GM23338 (cell line): ENCODE measurements around the gene NPC1. TPM values are rescaled to one million over a fixed set of nuclear protein-coding genes. Genes with fewer than 3 reads are reported as not detected.
A peak's percentile ranks its signal among the peaks of the same experiment; 100 is the strongest.

Source experiments
- ATAC-seq: fragments of 200-7000 bp; cut with Tn5 transposase; 3 replicates; pipeline ENCODE4 v1.9.1; 2020
- DNase-seq: peaks from one replicate; pipeline ENCODE4 v3.0.0-alpha.2; 2015; ENCODE audit warnings: low spot score
- H2AFZ ChIP-seq: fragments of 200-600 bp; sonication (generic); 2 replicates; pipeline ENCODE4 v1.8.0; 2016; ENCODE audit warnings: antibody characterized with exemption, mild to moderate bottlenecking, moderate library complexity
- H3F3A ChIP-seq: fragments of 200-600 bp; sonication (generic); replicated peaks from 2 replicates; pipeline ENCODE4 v1.8.0; 2017; ENCODE audit warnings: antibody characterized with exemption, mixed run types, low read depth
- H3K27ac ChIP-seq: fragments of 200-600 bp; sonication (generic); 2 replicates; pipeline ENCODE4 v1.6.1; 2016; ENCODE audit warnings: low read depth
- H3K27me3 ChIP-seq: fragments of 200-600 bp; sonication (generic); 2 replicates; pipeline ENCODE4 v1.8.0; 2016; ENCODE audit warnings: mild to moderate bottlenecking, mixed run types, moderate library complexity; ENCODE audit not compliant: insufficient read depth
- H3K36me3 ChIP-seq: fragments of 200-600 bp; sonication (generic); 2 replicates; pipeline ENCODE4 v1.8.0; 2016; ENCODE audit warnings: mild to moderate bottlenecking; ENCODE audit not compliant: insufficient read depth
- H3K4me1 ChIP-seq: fragments of 200-600 bp; sonication (generic); 2 replicates; pipeline ENCODE4 v1.8.0; 2016; ENCODE audit warnings: mild to moderate bottlenecking, moderate library complexity; ENCODE audit not compliant: insufficient read depth
- H3K4me2 ChIP-seq: fragments of 200-600 bp; sonication (generic); 2 replicates; pipeline ENCODE4 v1.7.1; 2017; ENCODE audit warnings: mixed run types
- H3K4me3 ChIP-seq: fragments of 200-600 bp; sonication (generic); 2 replicates; pipeline ENCODE4 v1.6.1; 2016; ENCODE audit warnings: mixed run types
- H3K79me2 ChIP-seq: fragments of 200-600 bp; sonication (generic); replicated peaks from 2 replicates; pipeline ENCODE4 v1.8.0; 2017; ENCODE audit warnings: mild to moderate bottlenecking; ENCODE audit not compliant: insufficient read depth
- H3K9me2 ChIP-seq: fragments of 200-600 bp; sonication (generic); 2 replicates; pipeline ENCODE4 v1.8.0; 2017; ENCODE audit not compliant: insufficient read depth
- H4K20me1 ChIP-seq: fragments of 200-600 bp; sonication (generic); replicated peaks from 2 replicates; pipeline ENCODE4 v1.8.0; 2017; ENCODE audit warnings: mild to moderate bottlenecking; ENCODE audit not compliant: insufficient read depth
- H3K27ac Mint-ChIP-seq: 2 replicates; pipeline ENCODE4 v1.8.0; 2020; ENCODE audit warnings: inconsistent platforms, mild to moderate bottlenecking, moderate library complexity, mixed read lengths
- H3K27me3 Mint-ChIP-seq: 3 replicates; pipeline ENCODE4 v1.8.0; 2022; ENCODE audit warnings: low read depth, mild to moderate bottlenecking, moderate library complexity, mixed read lengths, inconsistent platforms; ENCODE audit not compliant: insufficient read depth, poor library complexity
- H3K36me3 Mint-ChIP-seq: 3 replicates; pipeline ENCODE4 v1.8.0; 2021; ENCODE audit warnings: low read depth, mild to moderate bottlenecking, inconsistent platforms, moderate library complexity, mixed read lengths
- H3K4me1 Mint-ChIP-seq: 3 replicates; pipeline ENCODE4 v1.8.0; 2020; ENCODE audit warnings: mild to moderate bottlenecking, inconsistent platforms, mixed read lengths
- H3K4me3 Mint-ChIP-seq: 3 replicates; pipeline ENCODE4 v1.8.0; 2021; ENCODE audit warnings: moderate library complexity, mild to moderate bottlenecking, inconsistent platforms, mixed read lengths
- H3K9me3 Mint-ChIP-seq: 3 replicates; pipeline ENCODE4 v1.8.0; 2020; ENCODE audit warnings: moderate library complexity, mild to moderate bottlenecking, inconsistent platforms, mixed read lengths
- CTCF ChIP-seq, 2 experiments: fragments of 200-600 bp in 1 of 2; sonication (generic) in 1 of 2; conservative IDR thresholded peaks; 2 replicates each; pipeline versions ENCODE4 v1.5.1 to v1.6.1; 2016 to 2017; ENCODE audit warnings: antibody characterized with exemption in 2 of 2, low read depth in 2 of 2, mild to moderate bottlenecking in 2 of 2, moderate library complexity in 1 of 2
- ETS1 ChIP-seq: IDR thresholded peaks from 2 replicates; pipeline ENCODE4 v1.6.1; 2016; ENCODE audit warnings: antibody characterized with exemption
- EZH2 ChIP-seq: fragments of 200-600 bp; sonication (generic); IDR thresholded peaks from one replicate; pipeline ENCODE4 v1.8.0; 2017; ENCODE audit warnings: antibody characterized with exemption, mild to moderate bottlenecking, low read depth; ENCODE audit not compliant: unreplicated experiment
- EZH2phosphoT487 ChIP-seq: fragments of 200-600 bp; sonication (generic); IDR thresholded peaks from one replicate; pipeline ENCODE4 v1.8.1; 2018; ENCODE audit warnings: antibody characterized with exemption; ENCODE audit not compliant: unreplicated experiment
- POLR2AphosphoS5 ChIP-seq: IDR thresholded peaks from 2 replicates; pipeline ENCODE4 v1.6.1; 2016; ENCODE audit warnings: antibody characterized with exemption, low read depth
- REST ChIP-seq: IDR thresholded peaks from one replicate; pipeline ENCODE4 v1.6.1; 2018; ENCODE audit warnings: antibody characterized with exemption; ENCODE audit not compliant: unreplicated experiment
- STAT1 ChIP-seq: IDR thresholded peaks from one replicate; pipeline ENCODE4 v1.6.1; 2016; ENCODE audit warnings: antibody characterized with exemption; ENCODE audit not compliant: unreplicated experiment
- ZNF114 ChIP-seq: fragments of 250-450 bp; sonication (Bioruptor Pico); IDR thresholded peaks from 2 replicates; pipeline ENCODE4 v1.5.0; 2020; ENCODE audit warnings: mild to moderate bottlenecking, moderate library complexity
- polyA plus RNA-seq: library from polyadenylated mRNA; unstranded; fragments of >200 nt; fragmentation: Nextera tagmentation; extraction: Ambion mirVana; gene quantifications from 2 replicates; pipeline ENCODE4 v1.2.1, GENCODE V29; 2016
- total RNA-seq: library from RNA; depleted of rRNA; stranded (reverse); fragments of >200 nt; shearing (Covaris generic); gene quantifications from 2 replicates; pipeline ENCODE4 v1.2.3, GENCODE V29; 2014

NPC1 gene
- total and polyA plus RNA-seq, 2 experiments from 2014 or later: 18.4 to 45.1 TPM

GRCh38 chr18:23585007-23585871 is 1.1 kb downstream of the NPC1 start (continued):
- TF ChIP-seq CTCF (conservative IDR thresholded peaks at IDR 0.05; ENCODE audit: low read depth in 2 of 2) (no peak), POLR2AphosphoS5 (no peak), ETS1 (no peak), EZH2phosphoT487 (no peak), REST (no peak)

GRCh38 chr18:23584019-23584983 is 2.0 kb downstream of the NPC1 start:
- no peaks in the 10 kb centered on the region; the same call in 2 of the 3 replicates for H3K9me3 Mint-ChIP-seq
- Histone ChIP-seq H3K4me2 (peak overlapping the region; percentile 99), H3K36me3 (no peaks in the 10 kb centered on the region), H2AFZ (no peak overlapping the region), H3K27me3 (no peaks in the 10 kb centered on the region; the same call in 1 of the 2 replicates), H3K4me1 (peaks cover 31% of the 10 kb centered on the region; the same call in 1 of the 2 replicates), H3F3A (peaks cover 7% of the 10 kb centered on the region; the same call in 1 of the 2 replicates), H4K20me1 (peaks cover 23% of the 10 kb centered on the region), H3K9me2 (no peaks in the 10 kb centered on the region), H3K79me2 (peaks cover 67% of the 10 kb centered on the region), H3K27ac (no peak overlapping the region), H3K4me3 (peak overlapping the region; percentile 5; the same call in 1 of the 2 replicates)
- peaks cover 9% of the 10 kb centered on the region for H3K27me3 Mint-ChIP-seq
- H3K36me3 Mint-ChIP-seq: no peaks in the 10 kb centered on the region
- H3K4me1 Mint-ChIP-seq: peaks cover 21% of the 10 kb centered on the region
- TF ChIP-seq ETS1 (no peak), REST (no peak), CTCF (conservative IDR thresholded peaks at IDR 0.05; ENCODE audit: low read depth in 2 of 2) (no peak), EZH2phosphoT487 (no peak), EZH2 (no peak), STAT1 (no peak), ZNF114 (no peak)
- no peak for ATAC-seq
- no peak overlapping the region for H3K27ac Mint-ChIP-seq
- H3K4me3 Mint-ChIP-seq: no peak overlapping the region
- DNase-seq: no peak
